Stomach (tissue), 9 donors: ENCODE results near the gene OXER1. TPM values are rescaled to one million over a fixed set of nuclear protein-coding genes. Genes with fewer than 3 reads are reported as not detected.
A peak's percentile ranks its signal among the peaks of the same experiment; 100 is the strongest.

Source experiments
- DNase-seq, 2 donors: peaks; one replicate each; pipeline versions ENCODE4 v3.0.0 to v3.0.0-alpha.2; 2013 to 2019
- H3K27ac ChIP-seq, 5 donors: fragments of 200-600 bp in 4 of 5; sonication (generic) in 4 of 5; one replicate each; pipeline ENCODE4 v1.5.1; 2013 to 2019; ENCODE audit warnings: mild to moderate bottlenecking in 1 of 5, moderate library complexity in 1 of 5
- H3K27me3 ChIP-seq, 3 donors: fragments of 200-600 bp; sonication (generic); one replicate each; pipeline ENCODE4 v1.5.1; 2017 to 2019; ENCODE audit warnings: mixed run types in 1 of 3
- H3K36me3 ChIP-seq, 4 donors: fragments of 200-600 bp; sonication (generic); 1 replicate in 3 of 4; 2 replicates in 1 of 4; pipeline ENCODE4 v1.5.1; 2016 to 2019
- H3K4me1 ChIP-seq, 4 donors: fragments of 200-600 bp; sonication (generic); one replicate each; pipeline ENCODE4 v1.5.1; 2016 to 2019
- H3K4me3 ChIP-seq, 4 donors: fragments of 200-600 bp; sonication (generic) in 3 of 4; one replicate each; pipeline ENCODE4 v1.5.1; 2016 to 2019; ENCODE audit warnings: mild to moderate bottlenecking in 1 of 4
- H3K9me3 ChIP-seq, 4 donors: fragments of 200-600 bp; sonication (generic); one replicate each; pipeline ENCODE4 v1.5.1; 2016 to 2019
- EP300 ChIP-seq: sonication (generic); formaldehyde crosslinking; IDR thresholded peaks from one replicate; pipeline ENCODE4 v1.6.1; 2017; ENCODE audit warnings: antibody characterized with exemption
- POLR2A ChIP-seq, 4 donors: fragments of 450-650 bp; IDR thresholded peaks; one replicate each; pipeline ENCODE4 v1.6.1; 2016; ENCODE audit warnings: antibody characterized with exemption in 4 of 4, control low read depth in 2 of 4, mild to moderate bottlenecking in 1 of 4, moderate library complexity in 1 of 4
- POLR2AphosphoS5 ChIP-seq, 3 donors: sonication (generic); formaldehyde crosslinking; IDR thresholded peaks; one replicate each; pipeline ENCODE4 v1.6.1; 2016; ENCODE audit warnings: antibody characterized with exemption in 3 of 3
- WGBS, 5 donors: extraction: QIAGEN DNeasy Blood & Tissue Kit in 3 of 5; methylation state at CpG; one replicate each; pipeline versions ENCODE4 v1.1.5 to v1.1.7; 2013 to 2018; 5-methylcytosine and 5-hydroxymethylcytosine counted together
- intact Hi-C: fragments of 100-400 bp; cut with DNase I; formaldehyde crosslinking; loops from one replicate; pipeline ENCODE4 v1.15.1; 2023; ENCODE audit warnings: low total_unique reads
- polyA plus RNA-seq, 3 donors: library from polyadenylated mRNA; stranded (reverse); fragments of 200-250 nt; gene quantifications; one replicate each; pipeline ENCODE4 v1.2.3, GENCODE V29; 2013
- total RNA-seq, 5 donors: library from RNA; depleted of rRNA; stranded (reverse); fragments of >200 nt; gene quantifications; one replicate each; pipeline versions ENCODE4 v1.1.0 to v1.2.3, GENCODE V29; 2014 to 2016
- TF ChIP-seq, protein P1 (sequence below), 7 experiments: fragments of 450-650 bp in 4 of 7; fragments of 200-600 bp in 3 of 7; sonication (generic) in 3 of 7; IDR thresholded peaks; one replicate each; pipeline ENCODE4 v1.5.1; 2016 to 2019; ENCODE audit warnings: antibody characterized with exemption in 7 of 7, control low read depth in 2 of 7, mild to moderate bottlenecking in 1 of 7
- donor health status: healthy with polysubstance abuse.
- donor health status: Bipolar disorder and iron deficiency.
- donor health status: healthy.

Gene OXER1
- total and polyA plus RNA-seq, 8 donors: 0.46 to 7.8 (median 1.5) TPM; not detected in 2

DNA sequence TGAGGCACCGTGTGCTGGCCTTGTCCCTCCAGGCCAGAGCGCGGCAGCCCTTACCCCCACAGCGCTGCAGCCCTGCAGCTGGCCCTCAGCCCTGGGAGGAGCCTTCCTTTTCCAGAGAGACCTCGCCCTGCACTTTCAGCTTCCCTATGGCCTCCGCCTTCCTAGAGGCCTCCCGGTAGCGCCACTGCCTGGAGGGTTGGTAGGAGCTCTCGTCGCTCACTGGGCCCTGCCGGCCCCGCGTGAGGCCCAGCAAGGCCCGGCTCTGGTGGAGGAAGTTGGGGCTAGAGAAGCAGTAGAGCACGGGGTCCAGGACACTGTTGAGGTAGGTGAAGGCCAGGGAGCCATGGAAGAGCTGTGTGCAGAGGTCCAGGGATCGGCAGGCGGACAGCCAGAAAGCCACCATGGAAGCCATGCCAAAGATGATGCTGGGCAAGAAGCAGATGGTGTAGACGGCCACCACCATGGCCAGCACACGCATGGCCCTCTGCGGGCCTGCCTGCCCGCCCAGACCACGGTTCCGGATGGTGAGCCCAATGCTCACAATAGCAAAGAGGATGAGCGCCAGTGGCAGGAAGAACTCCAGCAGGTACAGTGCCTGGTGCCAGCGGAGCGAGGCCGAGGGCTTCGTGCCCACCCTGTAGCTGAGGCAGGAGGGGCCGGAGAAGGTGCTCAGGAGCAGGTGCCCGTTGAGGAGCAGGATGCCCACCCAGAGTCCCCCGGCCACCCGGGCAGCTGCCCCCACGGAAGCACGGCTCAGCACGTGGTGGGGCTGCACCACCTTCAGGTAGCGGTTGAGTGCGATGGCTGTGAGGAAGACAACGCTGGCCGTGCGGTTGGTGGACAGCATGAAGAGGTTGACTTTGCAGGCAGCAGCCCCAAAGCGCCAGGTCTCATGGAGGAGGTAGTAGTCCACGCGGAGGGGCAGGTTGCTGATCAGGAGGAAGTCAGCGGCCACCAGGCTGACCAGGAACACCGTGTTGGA is 821 bp downstream of the OXER1 start:
- TF ChIP-seq, protein P1, sequence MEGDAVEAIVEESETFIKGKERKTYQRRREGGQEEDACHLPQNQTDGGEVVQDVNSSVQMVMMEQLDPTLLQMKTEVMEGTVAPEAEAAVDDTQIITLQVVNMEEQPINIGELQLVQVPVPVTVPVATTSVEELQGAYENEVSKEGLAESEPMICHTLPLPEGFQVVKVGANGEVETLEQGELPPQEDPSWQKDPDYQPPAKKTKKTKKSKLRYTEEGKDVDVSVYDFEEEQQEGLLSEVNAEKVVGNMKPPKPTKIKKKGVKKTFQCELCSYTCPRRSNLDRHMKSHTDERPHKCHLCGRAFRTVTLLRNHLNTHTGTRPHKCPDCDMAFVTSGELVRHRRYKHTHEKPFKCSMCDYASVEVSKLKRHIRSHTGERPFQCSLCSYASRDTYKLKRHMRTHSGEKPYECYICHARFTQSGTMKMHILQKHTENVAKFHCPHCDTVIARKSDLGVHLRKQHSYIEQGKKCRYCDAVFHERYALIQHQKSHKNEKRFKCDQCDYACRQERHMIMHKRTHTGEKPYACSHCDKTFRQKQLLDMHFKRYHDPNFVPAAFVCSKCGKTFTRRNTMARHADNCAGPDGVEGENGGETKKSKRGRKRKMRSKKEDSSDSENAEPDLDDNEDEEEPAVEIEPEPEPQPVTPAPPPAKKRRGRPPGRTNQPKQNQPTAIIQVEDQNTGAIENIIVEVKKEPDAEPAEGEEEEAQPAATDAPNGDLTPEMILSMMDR (IDR thresholded peaks at IDR 0.05): no peak
- TF ChIP-seq EP300 (no peak), POLR2A (IDR thresholded peaks at IDR 0.05) (no peak), POLR2AphosphoS5 (IDR thresholded peaks at IDR 0.05) (no peak)
- intact Hi-C loops: no loop called here
- Histone ChIP-seq H3K27me3 (no peaks in the 10 kb centered on the region), H3K36me3 (peaks cover 0 to 18% (median 5%) of the 10 kb centered on the region in 4 donors), H3K27ac (no peak overlapping the region), H3K4me1 (no peaks in the 10 kb centered on the region), H3K4me3 (peak overlapping the region in 1 of 4 donors; percentile 17), H3K9me3 (no peaks in the 10 kb centered on the region)
- WGBS, 5 donors: 93 to 95% (median 95%) methylated on average over 15 to 45 of the region's 45 CpGs
- no peak for DNase-seq

DNA sequence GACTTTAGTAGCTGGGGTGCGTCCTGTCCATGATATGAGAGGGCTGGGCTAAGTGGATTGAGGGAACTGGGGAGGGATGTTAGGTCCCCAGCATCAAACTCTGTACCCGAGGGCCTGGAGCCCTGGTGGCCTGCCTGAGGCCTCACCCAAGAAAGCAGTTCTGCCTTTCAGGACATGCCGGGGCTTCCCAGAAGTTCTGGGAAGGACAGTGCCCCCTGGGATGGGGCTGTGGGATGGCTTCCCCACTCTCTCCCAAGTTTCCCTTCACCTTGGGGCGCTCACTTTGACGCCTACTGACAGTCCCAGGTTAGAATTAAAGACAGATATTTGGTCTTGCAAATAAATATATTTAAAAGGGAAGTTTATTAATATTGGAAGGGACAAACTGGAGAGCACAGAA is 1.8 kb downstream of the OXER1 start:
- DNase-seq: no peak
- H3K27me3 ChIP-seq: no peaks in the 10 kb centered on the region
- WGBS, 5 donors: 86 to 98% (median 93%) methylated on average over 5 of the region's 5 CpGs

DNA sequence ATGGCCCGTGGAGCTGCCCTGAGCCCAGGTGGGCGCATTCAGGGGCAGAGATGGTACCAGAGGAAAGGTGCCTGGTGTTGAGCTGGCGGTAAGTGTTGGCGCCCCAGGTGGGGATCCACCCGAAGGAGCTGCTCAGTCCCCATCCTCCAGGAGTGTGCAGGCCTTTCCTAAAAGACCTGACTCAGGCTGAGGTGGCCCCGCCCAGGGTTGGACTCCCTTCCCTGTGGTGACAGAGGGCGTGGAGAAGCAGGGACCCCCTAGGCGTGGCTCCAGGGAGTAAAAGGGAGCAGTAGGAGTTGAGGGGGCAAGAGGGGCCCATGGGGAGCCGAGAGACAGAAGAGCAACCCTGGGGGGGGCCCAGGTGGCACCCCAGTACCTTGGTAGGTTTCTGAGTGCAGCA is 2.4 kb downstream of the OXER1 start:
- Histone ChIP-seq H3K9me3 (no peaks in the 10 kb centered on the region), H3K4me1 (no peaks in the 10 kb centered on the region), H3K27ac (no peak overlapping the region), H3K36me3 (peaks cover 0 to 11% (median 2%) of the 10 kb centered on the region in 4 donors), H3K4me3 (no peak overlapping the region), H3K27me3 (no peaks in the 10 kb centered on the region)
- TF ChIP-seq POLR2A (IDR thresholded peaks at IDR 0.05) (no peak), EP300 (no peak), POLR2AphosphoS5 (IDR thresholded peaks at IDR 0.05) (no peak)
- TF ChIP-seq, protein P1 (IDR thresholded peaks at IDR 0.05): no peak
- intact Hi-C loops: no loop called here
- DNase-seq: no peak
- WGBS, 5 donors: 75 to 93% (median 91%) methylated on average over 9 of the region's 9 CpGs

More for the DNA sequence above, 1.8 kb downstream of the OXER1 start:
- H3K9me3 ChIP-seq: no peaks in the 10 kb centered on the region
- H3K27ac ChIP-seq: no peak overlapping the region
- no peaks in the 10 kb centered on the region for H3K4me1 ChIP-seq
- TF ChIP-seq, protein P1 (IDR thresholded peaks at IDR 0.05): no peak
- no peak for TF ChIP-seq POLR2A (IDR thresholded peaks at IDR 0.05)
- no peak for TF ChIP-seq POLR2AphosphoS5 (IDR thresholded peaks at IDR 0.05)
- no peak for TF ChIP-seq EP300
- H3K4me3 ChIP-seq: no peak overlapping the region
- intact Hi-C loops: no loop called here
- H3K36me3 ChIP-seq: peaks cover 0 to 15% (median 4%) of the 10 kb centered on the region in 4 donors

DNA sequence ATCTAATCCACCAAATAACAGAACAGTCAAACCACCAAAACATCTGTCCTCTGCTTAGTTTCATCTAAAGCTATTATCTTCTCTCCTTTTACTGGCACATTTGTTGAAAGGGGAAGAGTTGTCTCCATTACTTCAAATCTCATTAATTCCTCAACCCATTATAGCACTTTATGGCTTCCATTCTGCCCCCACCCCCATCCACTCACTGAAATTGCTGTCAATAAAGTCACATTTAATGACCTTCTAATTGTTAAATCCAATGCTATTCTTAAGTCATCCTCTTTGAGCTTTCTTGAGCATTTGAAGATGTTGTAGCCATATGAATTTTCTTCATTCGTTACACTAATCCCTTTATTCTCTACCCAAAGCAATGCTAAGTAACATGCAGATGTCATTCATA is 5.2 kb downstream of the OXER1 start:
- TF ChIP-seq, protein P1 (IDR thresholded peaks at IDR 0.05): no peak
- no peak for TF ChIP-seq POLR2A (IDR thresholded peaks at IDR 0.05)
- no peak for TF ChIP-seq EP300
- no peak for TF ChIP-seq POLR2AphosphoS5 (IDR thresholded peaks at IDR 0.05)
- 93 to 98% (median 95%) methylated on average over 1 of the region's 1 CpG for WGBS, 5 donors
- H3K4me3 ChIP-seq: no peak overlapping the region
- H3K4me1 ChIP-seq: peaks cover 0 to 10% (median 0%) of the 10 kb centered on the region in 4 donors
- H3K36me3 ChIP-seq: peaks cover 0 to 34% (median 17%) of the 10 kb centered on the region in 4 donors
- H3K27me3 ChIP-seq: no peaks in the 10 kb centered on the region
- H3K27ac ChIP-seq: no peak overlapping the region
- intact Hi-C loops: no loop called here
- no peaks in the 10 kb centered on the region for H3K9me3 ChIP-seq
- no peak for DNase-seq
